Gastrocnemius medialis (tissue), 4 donors: ENCODE data around the gene SURF4. TPM values are rescaled to one million over a fixed set of nuclear protein-coding genes. Genes with fewer than 3 reads are reported as not detected.

ENCODE experiments used
- ATAC-seq, 2 donors: fragments of 150-250 bp; one replicate each; pipeline ENCODE4 v1.9.1; 2016
- DNase-seq, 2 donors: peaks; one replicate each; pipeline ENCODE4 v3.0.0-alpha.2; 2019
- H3K27ac ChIP-seq, 4 donors: fragments of 200-600 bp; sonication (generic); 1 replicate in 1 of 4; 2 replicates in 3 of 4; pipeline ENCODE4 v1.5.1; 2016 to 2018; ENCODE audit warnings: mild to moderate bottlenecking in 2 of 4, moderate library complexity in 1 of 4
- H3K27me3 ChIP-seq, 3 donors: fragments of 200-600 bp; sonication (generic) in 2 of 3; 1 replicate in 1 of 3; 2 replicates in 2 of 3; pipeline versions ENCODE4 v1.5.1 to v1.6.0; 2016 to 2019; ENCODE audit warnings: mild to moderate bottlenecking in 1 of 3, moderate library complexity in 1 of 3
- H3K36me3 ChIP-seq, 2 donors: fragments of 200-600 bp; sonication (generic) in 1 of 2; one replicate each; pipeline ENCODE4 v1.5.1; 2017 to 2018
- H3K4me1 ChIP-seq, 2 donors: fragments of 200-600 bp; sonication (generic) in 1 of 2; one replicate each; pipeline ENCODE4 v1.5.1; 2016 to 2017; ENCODE audit warnings: mild to moderate bottlenecking in 2 of 2
- H3K4me3 ChIP-seq, 4 donors: fragments of 200-600 bp; sonication (generic) in 3 of 4; 1 replicate in 1 of 4; 2 replicates in 3 of 4; pipeline ENCODE4 v1.5.1; 2016 to 2019; ENCODE audit warnings: mild to moderate bottlenecking in 2 of 4
- H3K9me3 ChIP-seq, 3 donors: fragments of 200-600 bp; sonication (generic) in 2 of 3; 1 replicate in 1 of 3; 2 replicates in 2 of 3; pipeline ENCODE4 v1.5.1; 2016 to 2019
- POLR2A ChIP-seq, 2 donors: fragments of 450-650 bp; IDR thresholded peaks; one replicate each; pipeline ENCODE4 v1.6.1; 2017; ENCODE audit warnings: antibody characterized with exemption in 2 of 2, mild to moderate bottlenecking in 2 of 2, moderate library complexity in 2 of 2
- in situ Hi-C, 4 donors: fragments of 200-750 bp; cut with MboI; loops; one replicate each; pipeline versions ENCODE4 v1.15.0 to v1.8.0; 2017; ENCODE audit warnings: low sequenced_read_pairs in 4 of 4
- intact Hi-C: fragments of 100-400 bp; cut with DNase I; formaldehyde crosslinking; loops from one replicate; pipeline ENCODE4 v1.15.1; 2023; ENCODE audit warnings: low total_unique reads
- total RNA-seq, 4 donors: library from RNA; depleted of rRNA; stranded (reverse); fragments of >200 nt; gene quantifications; one replicate each; pipeline versions ENCODE4 v1.1.0 to v1.2.3, GENCODE V29; 2016
- TF ChIP-seq, protein P1 (sequence below), 5 experiments: fragments of 450-650 bp in 3 of 5; fragments of 200-600 bp in 2 of 5; sonication (generic) in 2 of 5; IDR thresholded peaks in 4 of 5; conservative IDR thresholded peaks in 1 of 5; 1 replicate in 4 of 5; 2 replicates in 1 of 5; pipeline ENCODE4 v1.5.1; 2016 to 2019; ENCODE audit warnings: antibody characterized with exemption in 5 of 5, mild to moderate bottlenecking in 3 of 5, moderate library complexity in 3 of 5

The SURF4 gene
- total RNA-seq, 4 donors from 2014 or later = 62.9 to 98.4 (median 73.4) TPM

DNA sequence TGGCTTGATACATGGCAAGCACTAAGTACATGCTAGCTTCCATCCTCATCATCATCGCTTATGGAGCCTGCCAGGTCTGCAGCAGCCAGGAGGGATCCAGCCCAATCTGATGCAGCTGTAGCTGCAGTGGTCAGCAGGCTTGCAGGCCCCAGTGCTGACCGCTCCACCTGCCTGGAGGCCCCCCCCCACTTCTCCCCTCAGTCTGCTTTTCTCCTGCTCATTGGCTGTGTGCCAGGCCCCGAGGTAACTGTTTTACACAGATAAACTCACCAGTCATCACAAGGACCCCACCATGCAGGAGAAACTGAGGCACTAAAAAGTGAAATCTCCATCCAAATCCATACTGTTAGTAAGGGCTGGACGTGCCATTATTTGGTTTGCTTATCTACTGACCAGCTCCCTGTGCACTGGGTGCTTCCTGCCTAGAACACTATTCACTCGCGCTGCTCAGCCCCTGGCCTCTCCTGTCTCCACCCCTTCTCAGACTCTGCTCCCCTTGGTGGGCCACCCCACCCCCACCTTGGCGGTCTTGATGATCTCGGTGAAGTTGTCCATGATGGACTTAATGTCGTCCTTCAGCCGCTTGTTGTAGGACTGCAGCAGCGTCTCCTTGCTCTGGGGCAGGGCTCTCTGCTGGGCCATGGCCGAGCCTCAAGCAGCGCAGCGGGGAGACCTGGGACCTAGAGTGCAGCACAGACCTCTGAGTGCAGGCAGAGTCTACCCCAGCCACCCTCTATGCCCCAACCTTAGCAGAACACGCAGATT is 29.7 kb downstream of the SURF4 start:
- no peak for ATAC-seq
- in situ Hi-C loops = no loop called here
- Histone ChIP-seq H3K36me3 (peaks cover 0 to 65% of the 10 kb centered on the region in 2 donors), H3K9me3 (no peaks in the 10 kb centered on the region), H3K4me3 (peak overlapping the region; percentile 91 to 99 (median 97)), H3K4me1 (peaks cover 22 to 26% of the 10 kb centered on the region in 2 donors), H3K27ac (peak overlapping the region; percentile 88 to 97 (median 90)), H3K27me3 (no peaks in the 10 kb centered on the region)
- TF ChIP-seq, protein P1, sequence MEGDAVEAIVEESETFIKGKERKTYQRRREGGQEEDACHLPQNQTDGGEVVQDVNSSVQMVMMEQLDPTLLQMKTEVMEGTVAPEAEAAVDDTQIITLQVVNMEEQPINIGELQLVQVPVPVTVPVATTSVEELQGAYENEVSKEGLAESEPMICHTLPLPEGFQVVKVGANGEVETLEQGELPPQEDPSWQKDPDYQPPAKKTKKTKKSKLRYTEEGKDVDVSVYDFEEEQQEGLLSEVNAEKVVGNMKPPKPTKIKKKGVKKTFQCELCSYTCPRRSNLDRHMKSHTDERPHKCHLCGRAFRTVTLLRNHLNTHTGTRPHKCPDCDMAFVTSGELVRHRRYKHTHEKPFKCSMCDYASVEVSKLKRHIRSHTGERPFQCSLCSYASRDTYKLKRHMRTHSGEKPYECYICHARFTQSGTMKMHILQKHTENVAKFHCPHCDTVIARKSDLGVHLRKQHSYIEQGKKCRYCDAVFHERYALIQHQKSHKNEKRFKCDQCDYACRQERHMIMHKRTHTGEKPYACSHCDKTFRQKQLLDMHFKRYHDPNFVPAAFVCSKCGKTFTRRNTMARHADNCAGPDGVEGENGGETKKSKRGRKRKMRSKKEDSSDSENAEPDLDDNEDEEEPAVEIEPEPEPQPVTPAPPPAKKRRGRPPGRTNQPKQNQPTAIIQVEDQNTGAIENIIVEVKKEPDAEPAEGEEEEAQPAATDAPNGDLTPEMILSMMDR (IDR thresholded peaks at IDR 0.05 in 4 of 5, conservative IDR thresholded peaks at IDR 0.05 in 1 of 5) = no peak
- intact Hi-C loops = loop anchor here (5.0 to 10.0 kb wide), 2 partner anchors 139 to 314 kb away; partner anchors contain the start of gene GTF3C5
- no peak for DNase-seq

GRCh38 chr9:133345596-133345995 is 30.3 kb downstream of the SURF4 start:
- Histone ChIP-seq H3K4me1 (peaks cover 22 to 26% of the 10 kb centered on the region in 2 donors), H3K4me3 (no peak overlapping the region), H3K27me3 (no peaks in the 10 kb centered on the region), H3K9me3 (no peaks in the 10 kb centered on the region), H3K36me3 (peaks cover 0 to 65% of the 10 kb centered on the region in 2 donors), H3K27ac (no peak overlapping the region)
- no peak for ATAC-seq
- DNase-seq = no peak
- in situ Hi-C loops = no loop called here
- no peak for TF ChIP-seq POLR2A (IDR thresholded peaks at IDR 0.05)
- TF ChIP-seq, protein P1 (IDR thresholded peaks at IDR 0.05 in 4 of 5, conservative IDR thresholded peaks at IDR 0.05 in 1 of 5) = no peak
- intact Hi-C loops = loop anchor here (5.0 to 10.0 kb wide), 2 partner anchors 139 to 313 kb away; partner anchors contain the start of gene GTF3C5

DNA sequence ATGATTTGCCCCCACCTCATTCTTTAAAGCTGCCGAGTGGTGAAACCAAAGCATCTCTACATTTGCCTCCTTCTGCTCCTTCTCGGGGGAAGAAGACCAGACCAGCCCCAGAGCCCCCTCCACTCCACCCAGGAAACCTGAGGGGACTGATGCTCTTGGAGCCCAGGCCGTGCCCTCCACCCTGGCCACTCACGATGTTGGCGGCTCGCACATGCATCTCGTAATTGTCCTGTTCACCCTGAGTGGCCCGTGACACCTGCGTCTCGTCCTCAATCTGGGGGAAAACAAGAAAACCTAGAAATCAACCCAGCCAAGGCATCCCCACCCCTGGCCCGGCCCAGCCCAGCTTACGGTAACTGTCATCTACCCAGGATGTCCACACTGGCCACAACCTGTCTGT is 30.9 kb downstream of the SURF4 start:
- DNase-seq = no peak
- Histone ChIP-seq H3K27me3 (no peaks in the 10 kb centered on the region), H3K27ac (no peak overlapping the region), H3K9me3 (no peaks in the 10 kb centered on the region), H3K4me3 (no peak overlapping the region), H3K36me3 (peaks cover 0 to 65% of the 10 kb centered on the region in 2 donors), H3K4me1 (peaks cover 22 to 26% of the 10 kb centered on the region in 2 donors)
- ATAC-seq = no peak
- in situ Hi-C loops = no loop called here
- intact Hi-C loops = loop anchor here (5.0 to 10.0 kb wide), 2 partner anchors 140 to 313 kb away; partner anchors contain the start of gene GTF3C5
- no peak for TF ChIP-seq POLR2A (IDR thresholded peaks at IDR 0.05)
- TF ChIP-seq, protein P1 (IDR thresholded peaks at IDR 0.05 in 4 of 5, conservative IDR thresholded peaks at IDR 0.05 in 1 of 5) = no peak

DNA sequence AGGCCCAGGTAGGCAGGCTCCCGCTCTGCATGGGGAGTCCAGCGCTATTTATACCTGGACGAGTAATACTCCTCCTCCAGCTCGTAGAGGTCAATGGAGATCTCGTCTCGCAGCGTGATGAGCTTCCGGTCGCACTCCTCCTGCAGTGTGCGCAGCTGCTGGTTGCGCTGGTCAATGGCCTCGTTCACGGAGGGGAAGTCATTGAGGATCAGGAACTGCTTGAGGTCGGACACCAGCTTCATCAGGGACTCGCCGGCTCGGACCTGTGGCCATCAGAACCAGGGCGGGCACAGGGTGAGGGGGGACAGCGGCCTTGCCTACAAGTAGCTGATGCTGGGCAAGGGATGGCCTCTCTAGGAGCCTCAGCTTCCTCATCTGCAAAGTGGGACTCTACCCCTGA is 31.8 kb downstream of the SURF4 start:
- no peak overlapping the region for H3K27ac ChIP-seq
- peaks cover 20 to 23% of the 10 kb centered on the region in 2 donors for H3K4me1 ChIP-seq
- H3K4me3 ChIP-seq = no peak overlapping the region
- H3K9me3 ChIP-seq = no peaks in the 10 kb centered on the region
- peaks cover 0 to 60% of the 10 kb centered on the region in 2 donors for H3K36me3 ChIP-seq
- H3K27me3 ChIP-seq = no peaks in the 10 kb centered on the region
- in situ Hi-C loops = no loop called here
- intact Hi-C loops = loop anchor here (10.0 kb wide), 1 partner anchor 141 kb away; no protein-coding TSS in a partner anchor
- TF ChIP-seq, protein P1 (IDR thresholded peaks at IDR 0.05 in 4 of 5, conservative IDR thresholded peaks at IDR 0.05 in 1 of 5) = no peak
- TF ChIP-seq POLR2A (IDR thresholded peaks at IDR 0.05) = no peak
- ATAC-seq = no peak
- DNase-seq = no peak
